OCI-LY7 (cell line): Measurements from ENCODE around the gene PARVG. TPM values are rescaled to one million over a fixed set of nuclear protein-coding genes. Genes with fewer than 3 reads are reported as not detected.

ENCODE experiments used
- BruUV-seq: library from RNA; stranded (reverse); fragments of 400-500 nt; replicated peaks from 2 replicates; lab custom pipeline; 2021; lab: Mats Ljungman, UMichigan
- CTCF ChIA-PET: fragments of 300-600 bp; sonication (Branson Sonifier 250); formaldehyde crosslinking; loops from one replicate; lab custom pipeline; 2022; ENCODE audit warnings: antibody characterized with exemption; ENCODE audit not compliant: unreplicated experiment; lab: Charles Lee
- POLR2A ChIA-PET: fragments of 300-600 bp; sonication (Branson Sonifier 250); formaldehyde crosslinking; loops from one replicate; lab custom pipeline; 2022; ENCODE audit warnings: antibody characterized with exemption; lab: Charles Lee
- DNase-seq: peaks from one replicate; pipeline ENCODE4 v3.0.0-alpha.2; 2015; ENCODE audit warnings: low spot score
- H2AFZ ChIP-seq: fragments of 200-600 bp; sonication (generic), shearing (Covaris generic); 2 replicates; pipeline ENCODE4 v1.6.1; 2014; ENCODE audit warnings: mild to moderate bottlenecking, antibody characterized with exemption, low read length, moderate library complexity
- H3K27ac ChIP-seq: fragments of 200-600 bp; sonication (generic); 2 replicates; pipeline ENCODE4 v1.5.1; 2014; ENCODE audit warnings: mixed run types, low read depth, mild to moderate bottlenecking, moderate library complexity, low read length, inconsistent platforms; ENCODE audit not compliant: poor library complexity, severe bottlenecking
- H3K36me3 ChIP-seq: fragments of 200-600 bp; sonication (generic); 2 replicates; pipeline ENCODE4 v1.6.1; 2014; ENCODE audit warnings: mild to moderate bottlenecking, antibody characterized with exemption, low read length, moderate library complexity, mixed read lengths; ENCODE audit not compliant: insufficient read depth
- H3K4me1 ChIP-seq: fragments of 200-600 bp; sonication (generic); 2 replicates; pipeline ENCODE4 v1.5.1; 2014; ENCODE audit warnings: mild to moderate bottlenecking, low read length; ENCODE audit not compliant: insufficient read depth, poor library complexity, severe bottlenecking
- H3K4me2 ChIP-seq: fragments of 200-600 bp; sonication (generic); 2 replicates; pipeline ENCODE4 v1.6.1; 2014; ENCODE audit warnings: mild to moderate bottlenecking, low read length
- H3K4me3 ChIP-seq: fragments of 200-600 bp; sonication (generic); 2 replicates; pipeline ENCODE4 v1.5.1; 2014; ENCODE audit warnings: mild to moderate bottlenecking, low read depth, low read length; ENCODE audit not compliant: poor library complexity, severe bottlenecking
- H3K79me2 ChIP-seq: fragments of 200-600 bp; sonication (generic); 2 replicates; pipeline ENCODE4 v1.6.1; 2016; ENCODE audit warnings: low read depth, mild to moderate bottlenecking, low read length, moderate library complexity, mixed read lengths; ENCODE audit not compliant: insufficient read depth
- H3K9me2 ChIP-seq: fragments of 200-600 bp; sonication (generic); 2 replicates; pipeline ENCODE4 v1.6.1; 2016; ENCODE audit warnings: mild to moderate bottlenecking, low read length, mixed read lengths; ENCODE audit not compliant: insufficient read depth
- H3K9me3 ChIP-seq: fragments of 200-600 bp; sonication (generic); 2 replicates; pipeline ENCODE4 v1.6.1; 2014; ENCODE audit warnings: mild to moderate bottlenecking, mixed run types, low read length, mixed read lengths
- H4K20me1 ChIP-seq: fragments of 200-600 bp; sonication (generic); 2 replicates; pipeline ENCODE4 v1.6.1; 2014; ENCODE audit warnings: mild to moderate bottlenecking, antibody characterized with exemption, low read length, moderate library complexity, mixed read lengths; ENCODE audit not compliant: insufficient read depth
- EZH2phosphoT487 ChIP-seq: fragments of 200-600 bp; sonication (generic); IDR thresholded peaks from 2 replicates; pipeline ENCODE4 v1.6.1; 2018; ENCODE audit warnings: low read depth, borderline replicate concordance, mild to moderate bottlenecking, mixed run types, antibody characterized with exemption, low read length, moderate library complexity, mixed read lengths
- intact Hi-C: fragments of 100-400 bp; cut with micrococcal nuclease; formaldehyde crosslinking; loops from one replicate; pipeline ENCODE4 v1.10.0; 2022; ENCODE audit not compliant: unreplicated experiment
- total RNA-seq, 2 experiments: library from RNA; depleted of rRNA in 1 of 2; stranded (reverse); fragments of >200 nt in 1 of 2; shearing (Covaris generic) in 1 of 2; gene quantifications; 2 replicates each; pipeline ENCODE4 v1.2.3, GENCODE V29; 2014 to 2022
- TF ChIP-seq, protein P1 (sequence below): fragments of 200-600 bp; sonication (generic); conservative IDR thresholded peaks from 2 replicates; pipeline ENCODE4 v1.5.1; 2014; ENCODE audit warnings: mild to moderate bottlenecking, antibody characterized with exemption, low read length, moderate library complexity, mixed read lengths

PARVG gene
- total RNA-seq, 2 experiments from 2014 or later = 0.85 to 7.7 TPM

DNA sequence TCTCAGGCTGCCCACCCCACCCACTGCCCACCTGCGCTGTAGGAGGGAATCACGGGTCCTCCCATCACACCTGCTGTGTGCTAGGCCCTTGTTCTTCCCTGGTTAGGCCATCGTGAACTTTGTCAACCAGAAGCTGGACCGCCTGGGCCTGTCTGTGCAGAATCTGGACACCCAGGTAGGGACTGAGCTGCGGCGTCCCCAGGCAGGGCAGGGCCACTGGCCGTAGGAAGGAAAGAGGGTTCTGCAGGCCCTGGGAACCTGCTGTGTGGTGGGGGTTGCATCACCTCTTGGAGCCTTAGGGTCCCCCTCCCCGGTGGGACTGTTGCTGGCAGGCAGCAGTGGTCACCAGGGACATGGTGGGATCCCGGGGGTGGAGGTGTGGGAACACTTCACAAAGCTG is 15.5 kb downstream of the PARVG start:
- Histone ChIP-seq H3K4me2 (no peak overlapping the region), H3K27ac (no peak overlapping the region), H3K9me2 (no peaks in the 10 kb centered on the region), H3K79me2 (no peaks in the 10 kb centered on the region), H3K36me3 (no peaks in the 10 kb centered on the region), H2AFZ (no peak overlapping the region), H3K4me3 (no peak overlapping the region), H4K20me1 (no peaks in the 10 kb centered on the region), H3K9me3 (no peaks in the 10 kb centered on the region), H3K4me1 (peaks cover 12% of the 10 kb centered on the region)
- no TSS peak for BruUV-seq
- TF ChIP-seq, protein P1, sequence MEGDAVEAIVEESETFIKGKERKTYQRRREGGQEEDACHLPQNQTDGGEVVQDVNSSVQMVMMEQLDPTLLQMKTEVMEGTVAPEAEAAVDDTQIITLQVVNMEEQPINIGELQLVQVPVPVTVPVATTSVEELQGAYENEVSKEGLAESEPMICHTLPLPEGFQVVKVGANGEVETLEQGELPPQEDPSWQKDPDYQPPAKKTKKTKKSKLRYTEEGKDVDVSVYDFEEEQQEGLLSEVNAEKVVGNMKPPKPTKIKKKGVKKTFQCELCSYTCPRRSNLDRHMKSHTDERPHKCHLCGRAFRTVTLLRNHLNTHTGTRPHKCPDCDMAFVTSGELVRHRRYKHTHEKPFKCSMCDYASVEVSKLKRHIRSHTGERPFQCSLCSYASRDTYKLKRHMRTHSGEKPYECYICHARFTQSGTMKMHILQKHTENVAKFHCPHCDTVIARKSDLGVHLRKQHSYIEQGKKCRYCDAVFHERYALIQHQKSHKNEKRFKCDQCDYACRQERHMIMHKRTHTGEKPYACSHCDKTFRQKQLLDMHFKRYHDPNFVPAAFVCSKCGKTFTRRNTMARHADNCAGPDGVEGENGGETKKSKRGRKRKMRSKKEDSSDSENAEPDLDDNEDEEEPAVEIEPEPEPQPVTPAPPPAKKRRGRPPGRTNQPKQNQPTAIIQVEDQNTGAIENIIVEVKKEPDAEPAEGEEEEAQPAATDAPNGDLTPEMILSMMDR = no peak
- no peak for TF ChIP-seq EZH2phosphoT487
- CTCF ChIA-PET = interaction anchor here (0.6 to 1.5 kb wide), 2 partner anchors 9 to 546 kb away, joined by 4 read pairs; no protein-coding TSS in a partner anchor
- intact Hi-C loops = loop anchor here (10.0 kb wide), 1 partner anchor 129 kb away; no protein-coding TSS in a partner anchor
- DNase-seq = no peak
- POLR2A ChIA-PET = interaction anchor here (0.5 to 0.7 kb wide), 2 partner anchors 134 to 726 kb away, joined by 3 read pairs; no protein-coding TSS in a partner anchor

- no peaks in the 10 kb centered on the region for H3K79me2 ChIP-seq
- no peak overlapping the region for H2AFZ ChIP-seq
- no peaks in the 10 kb centered on the region for H3K36me3 ChIP-seq
- no peak overlapping the region for H3K27ac ChIP-seq
- CTCF ChIA-PET = interaction anchor here (1.5 kb wide), 1 partner anchor 8 kb away, joined by 4 read pairs; no protein-coding TSS in a partner anchor
- H3K4me3 ChIP-seq = no peak overlapping the region
- BruUV-seq = no TSS peak
- H4K20me1 ChIP-seq = no peaks in the 10 kb centered on the region
- POLR2A ChIA-PET = interaction anchor here (0.5 kb wide), 1 partner anchor 726 kb away, joined by 3 read pairs; no protein-coding TSS in a partner anchor
- no peak overlapping the region for H3K4me2 ChIP-seq
- DNase-seq = no peak
- H3K9me3 ChIP-seq = no peaks in the 10 kb centered on the region
- TF ChIP-seq EZH2phosphoT487 = no peak
- TF ChIP-seq, protein P1 = no peak
- H3K9me2 ChIP-seq = no peaks in the 10 kb centered on the region
- intact Hi-C loops = loop anchor here (10.0 kb wide), 1 partner anchor 128 kb away; no protein-coding TSS in a partner anchor
- H3K4me1 ChIP-seq = peaks cover 12% of the 10 kb centered on the region
Measured at GRCh38 chr22:44196731-44197131, 16.0 kb downstream of the PARVG start.

DNA sequence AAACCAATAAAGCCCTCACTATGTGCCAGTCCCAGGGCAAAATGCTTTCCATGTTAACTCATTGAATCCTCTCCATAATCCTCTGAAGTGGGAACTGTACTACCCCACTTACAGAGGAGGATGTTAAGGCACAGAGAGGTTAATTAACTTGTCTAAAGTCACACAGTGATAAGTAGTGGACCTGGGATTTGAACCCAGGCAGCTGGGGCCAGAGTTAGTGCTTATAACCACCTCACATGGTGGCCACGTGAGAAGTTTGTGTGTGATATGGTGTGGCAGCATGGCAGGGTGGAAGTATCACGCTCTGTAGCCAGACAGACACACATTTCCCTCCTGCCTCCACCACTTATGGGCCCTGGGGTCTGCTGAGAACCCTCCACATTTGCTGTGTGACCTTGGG is 16.5 kb downstream of the PARVG start:
- H3K4me2 ChIP-seq = no peak overlapping the region
- ChIA-PET POLR2A (no interaction called here), CTCF (no interaction called here)
- no peaks in the 10 kb centered on the region for H3K9me3 ChIP-seq
- no TSS peak for BruUV-seq
- TF ChIP-seq EZH2phosphoT487 = no peak
- TF ChIP-seq, protein P1 = no peak
- H3K36me3 ChIP-seq = no peaks in the 10 kb centered on the region
- H3K79me2 ChIP-seq = no peaks in the 10 kb centered on the region
- intact Hi-C loops = loop anchor here (10.0 kb wide), 1 partner anchor 128 kb away; no protein-coding TSS in a partner anchor
- no peak overlapping the region for H2AFZ ChIP-seq
- no peak for DNase-seq
- peaks cover 12% of the 10 kb centered on the region for H3K4me1 ChIP-seq
- no peaks in the 10 kb centered on the region for H3K9me2 ChIP-seq
- H3K4me3 ChIP-seq = no peak overlapping the region
- no peaks in the 10 kb centered on the region for H4K20me1 ChIP-seq
- no peak overlapping the region for H3K27ac ChIP-seq
